ENCODE results near the gene LARGE1.

- no peak for TF ChIP-seq CTCF (IDR thresholded peaks at IDR 0.05)
- no peak for TF ChIP-seq POLR2A (IDR thresholded peaks at IDR 0.05)
- TF ChIP-seq EP300 (IDR thresholded peaks at IDR 0.05), result no peak
These were observed 179.3 kb downstream of the LARGE1 start for GRCh38 chr22:33741025-33741424.

Measured in tibial nerve (tissue), 4 donors.